Neural progenitor cell (in vitro differentiated cells): Measurements from ENCODE around the gene CCDC167. TPM values are rescaled to one million over a fixed set of nuclear protein-coding genes. Genes with fewer than 3 reads are reported as not detected.

Experiments used
- DNase-seq: peaks from one replicate; pipeline ENCODE4 v3.0.0-alpha.2; 2016; ENCODE audit warnings: low spot score
- H2AFZ ChIP-seq: fragments of 200-600 bp; sonication (generic); replicated peaks from 2 replicates; pipeline ENCODE4 v1.6.1; 2016; ENCODE audit warnings: antibody characterized with exemption
- H3F3A ChIP-seq: fragments of 200-600 bp; sonication (generic); 2 replicates; pipeline ENCODE4 v1.6.1; 2016; ENCODE audit warnings: antibody characterized with exemption, low read depth
- H3K27ac ChIP-seq: fragments of 200-600 bp; sonication (generic); 2 replicates; pipeline ENCODE4 v1.5.1; 2016; ENCODE audit warnings: mild to moderate bottlenecking
- H3K27me3 ChIP-seq: fragments of 200-600 bp; sonication (generic); 2 replicates; pipeline ENCODE4 v1.6.1; 2016; ENCODE audit warnings: mild to moderate bottlenecking, moderate library complexity
- H3K36me3 ChIP-seq: fragments of 200-600 bp; sonication (generic); 2 replicates; pipeline ENCODE4 v1.5.1; 2016
- H3K4me1 ChIP-seq: fragments of 200-600 bp; sonication (generic); 2 replicates; pipeline ENCODE4 v1.6.1; 2016; ENCODE audit warnings: mixed run types
- H3K4me2 ChIP-seq: fragments of 200-600 bp; sonication (generic); 2 replicates; pipeline ENCODE4 v1.6.1; 2016
- H3K4me3 ChIP-seq: fragments of 200-600 bp; sonication (generic); 2 replicates; pipeline ENCODE4 v1.5.1; 2016
- H3K79me2 ChIP-seq: fragments of 200-600 bp; sonication (generic); 2 replicates; pipeline ENCODE4 v1.6.1; 2016; ENCODE audit warnings: low read depth
- H3K9ac ChIP-seq: fragments of 200-600 bp; sonication (generic); 2 replicates; pipeline ENCODE4 v1.6.1; 2016
- H3K9me3 ChIP-seq: fragments of 200-600 bp; sonication (generic); 2 replicates; pipeline ENCODE4 v1.5.1; 2016; ENCODE audit warnings: low read depth
- H4K20me1 ChIP-seq: fragments of 200-600 bp; sonication (generic); 2 replicates; pipeline ENCODE4 v1.6.1; 2016; ENCODE audit warnings: low read depth
- H3K27ac Mint-ChIP-seq: 3 replicates; pipeline ENCODE4 v1.8.0; 2021; ENCODE audit warnings: mixed read lengths
- H3K27me3 Mint-ChIP-seq: 2 replicates; pipeline ENCODE4 v1.8.0; 2022; ENCODE audit warnings: low read depth, mild to moderate bottlenecking, inconsistent platforms, moderate library complexity, mixed read lengths; ENCODE audit not compliant: insufficient read depth
- H3K36me3 Mint-ChIP-seq: 3 replicates; pipeline ENCODE4 v1.8.0; 2021; ENCODE audit warnings: mixed read lengths
- H3K4me1 Mint-ChIP-seq: 3 replicates; pipeline ENCODE4 v1.8.0; 2021; ENCODE audit warnings: mixed read lengths
- H3K4me3 Mint-ChIP-seq: 3 replicates; pipeline ENCODE4 v1.8.0; 2021; ENCODE audit warnings: mild to moderate bottlenecking, moderate library complexity, mixed read lengths
- H3K9me3 Mint-ChIP-seq: 3 replicates; pipeline ENCODE4 v1.8.0; 2020; ENCODE audit warnings: mixed read lengths
- EZH2 ChIP-seq: fragments of 200-600 bp; sonication (generic); IDR thresholded peaks from 2 replicates; pipeline ENCODE4 v1.6.1; 2017; ENCODE audit warnings: antibody characterized with exemption, mild to moderate bottlenecking, moderate library complexity
- EZH2phosphoT487 ChIP-seq: fragments of 200-600 bp; sonication (generic); IDR thresholded peaks from 2 replicates; pipeline ENCODE4 v1.6.1; 2017; ENCODE audit warnings: antibody characterized with exemption
- total RNA-seq: library from RNA; depleted of rRNA; stranded (reverse); fragments of >200 nt; gene quantifications from 2 replicates; pipeline ENCODE4 v1.2.3, GENCODE V29; 2015; ENCODE audit warnings: low replicate concordance
- TF ChIP-seq, protein P1 (sequence below): fragments of 200-600 bp; sonication (generic); IDR thresholded peaks from 2 replicates; pipeline ENCODE4 v1.5.1; 2017; ENCODE audit warnings: antibody characterized with exemption, mild to moderate bottlenecking

The CCDC167 gene
- total RNA-seq, 1 donor from 2014 or later = 30.4 TPM

GRCh38 chr6:37442416-37443215 lies 57.1 kb downstream of the CCDC167 start:
- H3K27me3 ChIP-seq = no peaks in the 10 kb centered on the region
- no peak overlapping the region for H3K27ac Mint-ChIP-seq
- H2AFZ ChIP-seq = no peak overlapping the region
- H3K36me3 Mint-ChIP-seq = peaks cover 24% of the 10 kb centered on the region
- H3K9me3 Mint-ChIP-seq = no peaks in the 10 kb centered on the region
- H3K27me3 Mint-ChIP-seq = no peaks in the 10 kb centered on the region
- no peaks in the 10 kb centered on the region for H3K4me1 ChIP-seq
- no peak overlapping the region for H3K4me3 ChIP-seq
- no peaks in the 10 kb centered on the region for H3F3A ChIP-seq
- no peak for DNase-seq
- H3K36me3 ChIP-seq = no peaks in the 10 kb centered on the region
- no peak overlapping the region for H3K9ac ChIP-seq
- TF ChIP-seq EZH2phosphoT487 (no peak), EZH2 (no peak)
- TF ChIP-seq, protein P1, sequence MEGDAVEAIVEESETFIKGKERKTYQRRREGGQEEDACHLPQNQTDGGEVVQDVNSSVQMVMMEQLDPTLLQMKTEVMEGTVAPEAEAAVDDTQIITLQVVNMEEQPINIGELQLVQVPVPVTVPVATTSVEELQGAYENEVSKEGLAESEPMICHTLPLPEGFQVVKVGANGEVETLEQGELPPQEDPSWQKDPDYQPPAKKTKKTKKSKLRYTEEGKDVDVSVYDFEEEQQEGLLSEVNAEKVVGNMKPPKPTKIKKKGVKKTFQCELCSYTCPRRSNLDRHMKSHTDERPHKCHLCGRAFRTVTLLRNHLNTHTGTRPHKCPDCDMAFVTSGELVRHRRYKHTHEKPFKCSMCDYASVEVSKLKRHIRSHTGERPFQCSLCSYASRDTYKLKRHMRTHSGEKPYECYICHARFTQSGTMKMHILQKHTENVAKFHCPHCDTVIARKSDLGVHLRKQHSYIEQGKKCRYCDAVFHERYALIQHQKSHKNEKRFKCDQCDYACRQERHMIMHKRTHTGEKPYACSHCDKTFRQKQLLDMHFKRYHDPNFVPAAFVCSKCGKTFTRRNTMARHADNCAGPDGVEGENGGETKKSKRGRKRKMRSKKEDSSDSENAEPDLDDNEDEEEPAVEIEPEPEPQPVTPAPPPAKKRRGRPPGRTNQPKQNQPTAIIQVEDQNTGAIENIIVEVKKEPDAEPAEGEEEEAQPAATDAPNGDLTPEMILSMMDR = no peak
- H3K4me2 ChIP-seq = no peak overlapping the region
- peaks cover 7% of the 10 kb centered on the region for H4K20me1 ChIP-seq
- no peaks in the 10 kb centered on the region for H3K4me1 Mint-ChIP-seq
- no peaks in the 10 kb centered on the region for H3K9me3 ChIP-seq
- peaks cover 12% of the 10 kb centered on the region for H3K79me2 ChIP-seq
- H3K27ac ChIP-seq = no peak overlapping the region
- no peak overlapping the region for H3K4me3 Mint-ChIP-seq

DNA sequence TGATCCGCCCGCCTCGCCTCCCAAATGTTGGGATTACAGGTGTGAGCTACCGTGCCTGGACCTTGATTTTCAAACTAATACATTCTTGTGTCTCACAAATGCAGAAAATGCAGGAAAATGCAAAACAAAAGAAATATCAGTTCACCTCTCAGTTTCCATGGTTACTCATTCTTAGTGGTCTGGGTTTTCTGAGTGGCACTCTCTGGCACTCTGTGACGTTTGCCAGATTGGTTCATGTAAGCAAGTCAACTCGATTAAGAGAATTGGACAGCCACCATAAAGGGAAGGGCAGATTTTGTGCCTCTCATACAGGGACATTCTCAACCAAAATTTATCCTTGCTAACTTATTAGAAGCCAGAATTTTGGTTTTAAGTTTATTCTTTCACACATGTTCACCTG lies 58.0 kb downstream of the CCDC167 start:
- Histone ChIP-seq H3K4me1 (no peaks in the 10 kb centered on the region), H3K9me3 (no peaks in the 10 kb centered on the region), H3K4me3 (no peak overlapping the region), H3K79me2 (peaks cover 15% of the 10 kb centered on the region), H3K4me2 (no peak overlapping the region), H3K36me3 (no peaks in the 10 kb centered on the region), H3K9ac (no peak overlapping the region), H3K27me3 (no peaks in the 10 kb centered on the region), H3K27ac (no peak overlapping the region), H3F3A (no peaks in the 10 kb centered on the region), H4K20me1 (peaks cover 7% of the 10 kb centered on the region), H2AFZ (no peak overlapping the region)
- H3K9me3 Mint-ChIP-seq = no peaks in the 10 kb centered on the region
- H3K4me1 Mint-ChIP-seq = no peaks in the 10 kb centered on the region
- peaks cover 24% of the 10 kb centered on the region for H3K36me3 Mint-ChIP-seq
- no peak overlapping the region for H3K4me3 Mint-ChIP-seq
- no peak for TF ChIP-seq EZH2
- TF ChIP-seq, protein P1 = no peak
- TF ChIP-seq EZH2phosphoT487 = no peak
- H3K27me3 Mint-ChIP-seq = no peaks in the 10 kb centered on the region
- no peak overlapping the region for H3K27ac Mint-ChIP-seq
- no peak for DNase-seq

DNA sequence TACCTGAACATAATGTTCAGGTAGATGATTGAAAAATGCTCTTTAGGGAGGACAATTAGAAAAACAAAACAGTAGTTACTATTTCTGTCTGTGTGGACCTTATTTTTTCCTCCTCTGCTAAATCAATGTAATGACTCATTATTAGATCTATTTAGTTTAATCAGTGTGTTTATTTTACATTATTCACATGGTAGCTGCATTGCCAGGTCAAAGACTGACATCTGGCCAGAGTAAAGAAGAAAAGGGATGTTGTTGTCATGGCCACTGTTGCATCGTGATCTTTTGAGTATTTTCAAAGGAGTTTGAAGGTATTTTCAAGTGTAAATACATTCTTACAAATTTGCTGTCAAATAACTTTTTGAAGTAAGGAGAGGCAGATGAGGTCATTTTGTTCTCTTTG lies 60.8 kb downstream of the CCDC167 start:
- no peak overlapping the region for H3K4me2 ChIP-seq
- H3K27ac ChIP-seq = no peak overlapping the region
- peaks cover 42% of the 10 kb centered on the region for H3K79me2 ChIP-seq
- H2AFZ ChIP-seq = no peak overlapping the region
- H3K36me3 ChIP-seq = no peaks in the 10 kb centered on the region
- no peak overlapping the region for H3K4me3 ChIP-seq
- H3F3A ChIP-seq = no peaks in the 10 kb centered on the region
- Mint-ChIP-seq H3K27me3 (no peaks in the 10 kb centered on the region), H3K27ac (no peak overlapping the region), H3K4me3 (no peak overlapping the region), H3K36me3 (peaks cover 11% of the 10 kb centered on the region), H3K4me1 (peaks cover 9% of the 10 kb centered on the region), H3K9me3 (no peaks in the 10 kb centered on the region)
- TF ChIP-seq EZH2 (no peak), EZH2phosphoT487 (no peak)
- TF ChIP-seq, protein P1 = no peak
- H3K9ac ChIP-seq = no peak overlapping the region
- peaks cover 5% of the 10 kb centered on the region for H3K4me1 ChIP-seq
- no peaks in the 10 kb centered on the region for H3K27me3 ChIP-seq
- DNase-seq = no peak
- peaks cover 7% of the 10 kb centered on the region for H4K20me1 ChIP-seq
- H3K9me3 ChIP-seq = no peaks in the 10 kb centered on the region
